ENCODE results near the gene TRAPPC11. TPM values are rescaled to one million over a fixed set of nuclear protein-coding genes. Genes with fewer than 3 reads are reported as not detected.

TRAPPC11 gene
- total RNA-seq, 1 experiment from 2014 or later = 29.1 TPM

- Histone ChIP-seq H3K27ac (ENCODE audit: low read depth, low read length, poor library complexity, severe bottlenecking) (no peak overlapping the region), H3K27me3 (replicated peaks; ENCODE audit: insufficient read depth, low read depth, low read length, poor library complexity) (no peaks in the 10 kb centered on the region), H3K4me1 (ENCODE audit: insufficient read depth, low read length, poor library complexity, severe bottlenecking) (no peaks in the 10 kb centered on the region), H3K36me3 (ENCODE audit: insufficient read depth, low read length, poor library complexity, severe bottlenecking) (peaks cover 50% of the 10 kb centered on the region), H3K9me3 (ENCODE audit: low read depth, low read length, poor library complexity, severe bottlenecking) (no peaks in the 10 kb centered on the region), H3K4me3 (ENCODE audit: low read depth, low read length, poor library complexity, severe bottlenecking) (no peak overlapping the region)
- no peak for DNase-seq (ENCODE audit: low spot score)
- intact Hi-C loops (cut with micrococcal nuclease; ENCODE audit: unreplicated experiment) = no loop called here
- BruUV-seq (replicated peaks) = no TSS peak
- TF ChIP-seq CTCF (conservative IDR thresholded peaks at IDR 0.05; ENCODE audit: low read depth, low read length) (no peak), EZH2 (IDR thresholded peaks at IDR 0.05; ENCODE audit: borderline replicate concordance, low read depth, low read length, poor library complexity, severe bottlenecking) (no peak)
- ChIA-PET POLR2A (ENCODE audit: low non-redundant PET) (no interaction called here), CTCF (no interaction called here)
Measured at GRCh38 chr4:183681119-183681518, 22.0 kb downstream of the TRAPPC11 start.

GRCh38 chr4:183686461-183686860 lies 27.4 kb downstream of the TRAPPC11 start:
- no peak overlapping the region for H3K27ac ChIP-seq (ENCODE audit: low read depth, low read length, poor library complexity, severe bottlenecking)
- intact Hi-C loops (cut with micrococcal nuclease; ENCODE audit: unreplicated experiment) = no loop called here
- ChIA-PET POLR2A (ENCODE audit: low non-redundant PET) (no interaction called here), CTCF (no interaction called here)
- peaks cover 39% of the 10 kb centered on the region for H3K36me3 ChIP-seq (ENCODE audit: insufficient read depth, low read length, poor library complexity, severe bottlenecking)
- H3K4me3 ChIP-seq (ENCODE audit: low read depth, low read length, poor library complexity, severe bottlenecking) = no peak overlapping the region
- no peaks in the 10 kb centered on the region for H3K4me1 ChIP-seq (ENCODE audit: insufficient read depth, low read length, poor library complexity, severe bottlenecking)
- H3K27me3 ChIP-seq (replicated peaks; ENCODE audit: insufficient read depth, low read depth, low read length, poor library complexity) = no peaks in the 10 kb centered on the region
- no peak for DNase-seq (ENCODE audit: low spot score)
- H3K9me3 ChIP-seq (ENCODE audit: low read depth, low read length, poor library complexity, severe bottlenecking) = no peaks in the 10 kb centered on the region
- no peak for TF ChIP-seq EZH2 (IDR thresholded peaks at IDR 0.05; ENCODE audit: borderline replicate concordance, low read depth, low read length, poor library complexity, severe bottlenecking)
- no peak for TF ChIP-seq CTCF (conservative IDR thresholded peaks at IDR 0.05; ENCODE audit: low read depth, low read length)
- BruUV-seq (replicated peaks) = no TSS peak

- intact Hi-C loops (cut with micrococcal nuclease; ENCODE audit: unreplicated experiment) = no loop called here
- BruUV-seq (replicated peaks) = no TSS peak
- no peak overlapping the region for H3K27ac ChIP-seq (ENCODE audit: low read depth, low read length, poor library complexity, severe bottlenecking)
- peaks cover 46% of the 10 kb centered on the region for H3K36me3 ChIP-seq (ENCODE audit: insufficient read depth, low read length, poor library complexity, severe bottlenecking)
- no peaks in the 10 kb centered on the region for H3K9me3 ChIP-seq (ENCODE audit: low read depth, low read length, poor library complexity, severe bottlenecking)
- H3K4me1 ChIP-seq (ENCODE audit: insufficient read depth, low read length, poor library complexity, severe bottlenecking) = no peaks in the 10 kb centered on the region
- DNase-seq (ENCODE audit: low spot score) = no peak
- no peaks in the 10 kb centered on the region for H3K27me3 ChIP-seq (replicated peaks; ENCODE audit: insufficient read depth, low read depth, low read length, poor library complexity)
- POLR2A ChIA-PET (ENCODE audit: low non-redundant PET) = no interaction called here
- TF ChIP-seq CTCF (conservative IDR thresholded peaks at IDR 0.05; ENCODE audit: low read depth, low read length) = no peak
- no peak for TF ChIP-seq EZH2 (IDR thresholded peaks at IDR 0.05; ENCODE audit: borderline replicate concordance, low read depth, low read length, poor library complexity, severe bottlenecking)
- CTCF ChIA-PET = no interaction called here
- H3K4me3 ChIP-seq (ENCODE audit: low read depth, low read length, poor library complexity, severe bottlenecking) = no peak overlapping the region
Measured at GRCh38 chr4:183688216-183688615, 29.1 kb downstream of the TRAPPC11 start.

Measured in A673 (cell line).